Inferior parietal cortex (tissue), 1 donor: ENCODE measurements around the gene TMEM145.
"Not testable (repeated sequence)": the region's sequence is repeated elsewhere in the genome, so short reads cannot be mapped to it uniquely, and the experiment has no call there.

Experiments used
- DNase-seq: peaks from one replicate; pipeline ENCODE4 v3.0.0-alpha.2; 2016; ENCODE audit errors: extremely low spot score

TMEM145 gene

DNA sequence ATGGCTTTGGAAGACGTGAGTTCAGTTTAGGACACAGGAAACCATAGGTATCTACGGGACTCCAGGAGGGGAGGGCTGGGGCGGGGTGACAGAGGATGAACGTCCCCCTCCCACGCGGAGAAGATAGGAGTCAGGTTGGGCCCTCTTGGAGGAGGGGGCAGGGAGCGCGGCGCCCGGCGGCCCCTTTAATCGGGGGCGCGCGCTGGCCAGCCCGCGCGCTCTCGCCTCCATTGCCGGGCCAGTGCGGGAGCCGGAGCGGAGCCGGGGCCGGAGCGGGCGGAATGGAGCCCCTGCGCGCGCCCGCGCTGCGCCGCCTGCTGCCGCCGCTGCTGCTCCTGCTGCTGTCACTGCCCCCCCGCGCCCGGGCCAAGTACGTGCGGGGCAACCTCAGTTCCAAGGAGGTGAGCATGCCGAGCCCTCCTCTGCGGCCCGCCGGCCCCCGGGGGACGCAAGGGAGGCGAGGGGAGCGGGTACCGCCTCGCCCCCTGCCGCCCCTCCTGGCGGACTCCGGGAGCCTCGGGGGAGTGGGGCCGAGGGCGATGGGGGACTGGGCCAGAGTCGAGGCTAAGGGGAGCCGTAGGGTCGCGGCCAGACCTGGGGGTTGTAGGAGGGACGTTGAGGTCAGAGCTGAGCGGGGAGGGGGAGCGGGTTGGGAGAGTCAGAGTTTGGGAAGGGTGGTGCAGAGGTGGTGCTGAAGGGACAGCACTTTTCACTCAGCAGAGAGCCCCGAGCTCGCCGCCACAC lies at the start of gene TMEM145:
TMEM145 (plus strand) TSS at position 214 of the 744 bp plus-strand sequence; CDS start at position 282, 68 bp downstream.
- peak; percentile 36 for DNase-seq

DNA sequence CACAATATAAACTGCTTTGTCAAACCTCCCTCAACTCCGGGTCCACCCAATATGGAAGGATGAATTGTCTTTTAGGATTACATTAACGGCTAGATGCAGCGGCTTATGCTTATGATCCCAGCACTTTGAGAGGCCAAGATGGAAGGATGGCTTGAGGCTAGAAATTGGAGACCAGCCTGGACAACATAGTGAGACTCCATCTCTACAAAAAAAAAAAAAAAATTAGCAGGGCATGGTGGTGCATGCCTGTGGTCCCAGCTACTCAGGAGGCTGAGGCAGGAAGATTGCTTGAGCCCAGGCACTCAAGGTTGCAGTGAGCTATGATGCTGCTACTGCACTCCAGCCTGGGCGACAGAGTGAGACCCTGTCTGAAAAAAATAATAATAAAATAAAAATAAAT lies 47.0 kb upstream of the TMEM145 start:
- DNase-seq, result not testable (repeated sequence)

- not testable (repeated sequence) for DNase-seq
Measured at GRCh38 chr19:42266928-42267603, 46.0 kb upstream of the TMEM145 start.

GRCh38 chr19:42267644-42268141 lies 45.4 kb upstream of the TMEM145 start:
- DNase-seq, result no peak

DNA sequence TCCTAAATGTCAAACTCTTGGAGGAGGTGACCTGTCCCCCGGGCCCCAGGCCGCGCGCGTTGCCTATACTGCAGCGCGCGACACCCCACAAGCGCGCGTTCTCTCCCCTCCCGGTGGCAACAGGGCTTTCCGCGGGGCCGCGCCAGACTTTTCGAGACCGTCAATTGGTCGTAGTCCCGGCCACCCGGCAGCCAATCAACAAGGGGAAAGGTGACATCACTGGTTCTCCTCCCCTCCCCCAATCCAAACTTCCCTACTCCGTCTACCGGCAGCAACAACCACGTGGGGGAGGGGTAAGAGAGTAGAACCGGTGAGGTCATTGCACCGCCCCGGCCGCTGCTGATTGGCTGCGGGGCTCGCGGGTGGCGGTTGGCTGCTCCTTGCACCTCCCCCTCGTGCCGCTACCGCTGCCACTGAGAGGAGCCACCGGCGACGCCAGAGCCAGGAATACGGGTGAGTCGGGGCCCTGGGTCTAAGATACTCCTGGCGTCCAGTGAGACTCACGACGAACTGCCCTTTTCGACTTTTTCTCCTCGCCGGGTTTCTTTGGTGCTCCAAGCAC lies 44.9 kb upstream of the TMEM145 start:
- peak; percentile 98 for DNase-seq

DNA sequence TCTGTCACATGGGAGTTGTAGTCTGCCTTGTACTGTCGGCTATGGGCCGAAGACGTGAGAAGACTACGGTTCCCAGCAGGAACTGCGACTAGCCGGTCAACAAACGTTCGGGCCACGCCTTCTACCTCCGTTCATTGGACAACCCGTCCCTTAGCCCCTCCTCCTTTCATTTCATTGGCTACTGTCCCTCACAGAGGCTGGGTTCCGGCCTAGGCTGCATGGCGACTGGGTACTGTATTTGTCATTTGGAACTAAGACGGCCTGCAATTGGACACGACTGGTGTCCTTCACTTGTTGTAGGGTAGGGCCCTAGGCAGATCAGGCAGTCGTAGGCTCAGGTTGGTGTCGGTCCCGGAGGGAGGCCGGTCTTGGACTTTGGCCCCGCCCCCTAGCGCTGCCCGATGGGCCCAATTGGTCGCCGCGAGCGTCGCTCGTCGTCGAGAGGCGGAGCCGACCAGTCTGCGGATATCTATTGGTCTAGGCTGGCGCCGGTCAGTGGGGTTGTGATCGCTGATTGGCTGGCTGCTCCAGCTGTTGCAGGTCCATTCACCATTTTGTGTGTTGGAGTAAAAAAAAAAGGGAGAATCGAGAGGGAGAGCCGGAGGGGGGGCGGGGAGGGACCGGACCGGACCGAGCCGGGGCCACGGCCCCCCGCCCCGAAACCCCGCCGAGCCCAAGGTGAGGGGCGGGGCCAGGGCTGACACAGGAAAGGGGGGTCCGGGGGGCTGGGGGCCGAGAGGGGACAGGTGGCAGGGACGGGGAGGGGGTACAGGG lies 44.2 kb upstream of the TMEM145 start, which contains the start of gene CIC:
CIC (plus strand) TSS at position 549 of the 774 bp plus-strand sequence. CDS start 2,532 bp downstream, outside the sequence.
- DNase-seq, result peak; percentile 100

DNA sequence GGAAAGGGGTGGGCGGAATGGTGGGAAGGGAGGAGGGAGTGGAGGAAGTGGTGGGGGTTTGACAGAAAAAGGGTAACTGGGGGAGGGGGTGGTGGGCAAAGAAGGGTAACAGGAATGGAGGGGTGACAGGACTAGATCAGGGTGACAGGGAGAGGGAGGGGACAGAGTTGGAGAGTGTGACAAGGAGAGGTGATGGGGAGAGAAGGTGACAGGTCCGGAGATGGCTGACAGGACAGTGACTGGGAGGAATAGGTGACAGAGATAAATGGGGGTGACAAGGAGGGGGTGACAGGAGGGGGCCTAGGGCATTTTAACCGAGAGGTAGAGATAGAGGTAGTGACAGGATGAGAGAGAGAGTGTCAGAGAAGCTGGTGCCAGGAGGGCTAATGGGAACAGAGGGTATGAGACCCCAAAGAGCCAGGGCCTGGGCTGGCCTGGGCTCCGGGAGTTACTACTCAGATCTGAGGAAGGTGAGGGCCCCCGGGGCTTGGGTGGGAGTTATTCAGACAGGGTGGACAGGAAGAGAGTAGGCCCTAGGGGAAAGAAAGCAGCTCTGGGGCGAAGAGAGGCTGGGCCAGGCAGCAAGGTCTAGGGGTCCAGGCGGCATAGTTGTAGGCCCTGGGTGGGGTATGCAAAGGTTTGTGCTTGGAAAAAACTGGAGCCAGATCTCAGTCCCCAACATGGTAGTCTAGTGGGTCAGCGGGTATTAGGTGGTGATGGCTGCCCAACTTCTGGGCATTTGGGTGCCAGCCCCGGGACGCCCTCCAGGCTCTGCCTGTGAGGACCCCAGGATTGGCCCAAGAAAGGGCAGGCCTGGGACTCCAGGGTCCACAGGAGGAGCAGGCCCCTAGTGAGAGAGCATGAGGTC lies 43.4 kb upstream of the TMEM145 start:
- DNase-seq, result no peak

DNA sequence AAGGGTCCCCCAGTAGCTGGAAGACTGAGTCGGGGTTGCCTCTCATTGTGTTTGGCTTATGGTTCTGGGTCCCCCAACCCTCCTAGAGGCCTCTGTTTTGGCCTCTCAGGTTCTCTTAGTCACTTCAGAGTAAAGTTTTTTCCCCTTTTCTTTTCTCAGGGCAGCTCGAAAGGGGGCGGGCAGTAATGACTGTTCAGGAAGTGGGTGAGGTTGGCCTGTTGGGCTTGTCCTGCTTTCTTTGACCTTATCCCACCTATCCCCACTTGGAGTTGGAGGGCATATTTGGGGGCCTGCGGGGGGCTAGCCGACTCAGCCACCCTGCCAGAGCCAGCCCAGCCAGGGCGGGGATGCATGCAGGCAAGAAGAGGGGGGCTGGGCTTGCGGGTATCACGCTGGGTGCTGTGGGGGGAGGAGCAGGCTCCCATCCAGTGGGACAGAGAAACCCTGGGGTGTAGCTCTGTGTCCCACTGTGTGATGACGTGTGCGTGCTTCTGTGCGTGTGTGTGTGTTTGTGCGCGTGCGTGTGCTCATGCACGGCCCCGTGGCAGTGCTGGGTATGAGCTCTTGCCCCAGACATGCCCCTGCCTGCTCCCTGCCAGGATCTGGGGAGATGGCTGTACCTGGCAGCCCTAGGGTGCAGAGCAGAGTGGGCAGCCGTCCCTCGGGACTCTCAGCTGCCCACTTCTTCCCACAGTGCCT lies 42.6 kb upstream of the TMEM145 start:
- no peak for DNase-seq

GRCh38 chr19:42271045-42271419 lies 42.1 kb upstream of the TMEM145 start:
- no peak for DNase-seq

GRCh38 chr19:42271861-42272534 lies 41.1 kb upstream of the TMEM145 start:
- no peak for DNase-seq

DNA sequence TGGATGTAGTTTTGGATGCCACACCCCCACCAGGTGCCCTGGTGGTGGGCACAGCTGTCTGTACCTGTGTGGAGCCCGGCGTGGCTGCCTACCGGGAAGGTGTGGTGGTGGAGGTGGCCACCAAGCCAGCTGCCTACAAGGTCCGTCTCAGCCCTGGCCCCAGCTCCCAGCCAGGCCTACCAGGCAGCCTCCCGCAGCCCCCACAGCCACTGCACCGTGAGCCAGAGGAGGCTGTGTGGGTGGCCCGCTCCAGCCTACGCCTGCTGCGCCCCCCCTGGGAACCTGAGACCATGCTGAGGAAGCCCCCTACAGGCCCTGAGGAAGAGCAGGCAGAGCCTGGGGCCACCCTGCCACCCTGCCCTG lies 40.6 kb upstream of the TMEM145 start:
- no peak for DNase-seq

DNA sequence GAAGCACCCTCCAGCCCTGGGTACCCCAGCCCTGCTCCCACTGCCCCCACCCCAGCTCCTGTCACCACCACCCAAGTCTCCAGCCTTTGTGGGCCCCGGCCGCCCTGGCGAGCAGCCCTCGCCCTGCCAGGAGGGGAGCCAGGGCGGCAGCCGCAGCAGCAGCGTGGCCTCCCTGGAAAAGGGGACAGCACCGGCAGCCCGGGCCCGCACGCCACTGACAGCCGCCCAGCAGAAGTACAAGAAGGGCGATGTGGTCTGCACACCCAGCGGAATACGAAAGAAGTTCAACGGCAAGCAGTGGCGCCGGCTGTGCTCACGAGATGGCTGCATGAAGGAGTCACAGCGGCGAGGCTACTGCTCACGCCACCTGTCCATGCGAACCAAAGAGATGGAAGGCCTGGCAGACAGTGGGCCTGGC lies 40.1 kb upstream of the TMEM145 start:
- no peak for DNase-seq

DNA sequence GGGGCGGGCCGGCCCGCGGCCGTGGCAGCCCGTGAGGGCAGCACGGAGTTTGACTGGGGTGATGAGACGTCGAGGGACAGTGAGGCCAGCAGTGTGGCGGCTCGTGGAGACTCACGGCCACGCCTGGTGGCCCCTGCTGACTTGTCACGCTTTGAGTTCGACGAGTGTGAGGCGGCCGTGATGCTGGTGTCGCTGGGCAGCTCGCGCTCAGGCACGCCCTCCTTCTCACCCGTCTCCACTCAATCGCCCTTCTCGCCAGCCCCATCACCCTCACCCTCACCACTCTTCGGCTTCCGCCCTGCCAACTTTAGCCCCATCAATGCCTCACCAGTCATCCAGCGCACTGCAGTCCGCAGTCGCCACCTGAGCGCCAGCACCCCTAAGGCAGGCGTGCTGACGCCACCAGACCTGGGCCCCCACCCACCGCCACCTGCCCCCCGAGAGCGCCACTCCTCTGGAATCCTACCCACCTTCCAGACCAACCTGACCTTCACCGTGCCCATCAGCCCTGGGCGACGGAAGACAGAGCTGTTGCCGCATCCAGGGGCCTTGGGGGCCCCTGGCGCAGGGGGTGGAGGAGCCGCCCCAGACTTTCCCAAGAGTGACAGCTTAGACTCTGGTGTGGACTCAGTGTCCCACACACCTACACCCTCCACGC lies 39.6 kb upstream of the TMEM145 start:
- DNase-seq, result no peak

- no peak for DNase-seq
Measured at GRCh38 chr19:42274065-42274682, 38.9 kb upstream of the TMEM145 start.

- DNase-seq, result no peak
Measured at GRCh38 chr19:42275103-42275502, 38.0 kb upstream of the TMEM145 start.

GRCh38 chr19:42275517-42275916 lies 37.6 kb upstream of the TMEM145 start:
- no peak for DNase-seq

GRCh38 chr19:42276284-42276683 lies 36.8 kb upstream of the TMEM145 start:
- DNase-seq, result no peak

GRCh38 chr19:42276821-42277220 lies 36.3 kb upstream of the TMEM145 start:
- no peak for DNase-seq
